ENCODE measurements around the gene ADAMTS9. TPM values are rescaled to one million over a fixed set of nuclear protein-coding genes. Genes with fewer than 3 reads are reported as not detected.
A peak's percentile ranks its signal among the peaks of the same experiment; 100 is the strongest.

The ADAMTS9 gene
- polyA plus RNA-seq, 2 of the 4 experiments (the other 2 are of a cell fraction), result 0.34 to 1.1 TPM

DNA sequence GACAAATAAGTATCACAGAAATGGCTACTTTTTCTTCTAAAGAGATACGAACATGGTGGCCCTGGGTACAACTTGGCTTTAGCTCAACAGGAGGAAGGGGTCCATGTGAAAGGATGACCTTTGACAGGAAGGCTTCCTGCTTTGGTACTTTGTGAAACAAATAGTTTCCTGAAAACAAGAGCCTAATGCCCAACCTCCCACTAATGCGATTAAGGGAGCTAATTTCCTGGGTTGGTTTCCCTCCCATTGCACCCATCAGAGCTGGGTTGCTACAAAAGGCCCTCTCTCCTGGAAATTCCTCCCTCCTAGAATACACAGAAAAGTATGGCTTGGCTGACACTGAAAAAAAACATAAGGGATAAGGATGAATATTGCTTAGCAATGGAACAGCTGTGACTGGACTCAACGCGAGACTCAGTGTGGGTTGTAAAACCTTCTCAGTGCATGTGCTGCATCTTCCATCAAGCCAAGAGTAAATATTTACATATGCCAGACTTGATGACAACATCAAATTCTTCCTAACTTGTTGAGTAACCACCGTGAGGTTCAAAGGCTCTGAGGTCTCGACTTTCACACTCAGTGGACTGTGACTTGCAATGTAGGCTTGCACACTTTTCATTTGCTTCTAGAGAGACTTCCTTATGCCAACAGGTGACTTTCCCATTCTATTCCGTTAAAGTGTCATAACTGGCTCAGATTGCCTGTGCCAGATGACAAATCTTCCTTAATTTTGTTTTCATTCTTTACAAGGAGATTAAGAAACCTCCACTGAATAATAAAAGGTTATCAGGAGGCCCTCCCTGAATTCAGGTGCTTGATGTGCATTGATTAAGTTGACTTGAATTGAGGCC is 60.1 kb downstream of the ADAMTS9 start:
- Histone ChIP-seq H3K27ac (no peak overlapping the region), H3K4me3 (no peak overlapping the region), H3K4me1 (no peaks in the 10 kb centered on the region), H3K4me2 (no peak overlapping the region), H3K9me3 (no peaks in the 10 kb centered on the region)
- POLR2A ChIA-PET, result no interaction called here
- no peak for TF ChIP-seq ZSCAN20 (CRISPR knock-in tag; IDR thresholded peaks at IDR 0.05)
- TF ChIP-seq EHF (CRISPR knock-in tag; IDR thresholded peaks at IDR 0.05), result no peak
- TF ChIP-seq NFE2L2 (conservative IDR thresholded peaks at IDR 0.05; ENCODE audit: low read length), result no peak
- TF ChIP-seq, protein P1, sequence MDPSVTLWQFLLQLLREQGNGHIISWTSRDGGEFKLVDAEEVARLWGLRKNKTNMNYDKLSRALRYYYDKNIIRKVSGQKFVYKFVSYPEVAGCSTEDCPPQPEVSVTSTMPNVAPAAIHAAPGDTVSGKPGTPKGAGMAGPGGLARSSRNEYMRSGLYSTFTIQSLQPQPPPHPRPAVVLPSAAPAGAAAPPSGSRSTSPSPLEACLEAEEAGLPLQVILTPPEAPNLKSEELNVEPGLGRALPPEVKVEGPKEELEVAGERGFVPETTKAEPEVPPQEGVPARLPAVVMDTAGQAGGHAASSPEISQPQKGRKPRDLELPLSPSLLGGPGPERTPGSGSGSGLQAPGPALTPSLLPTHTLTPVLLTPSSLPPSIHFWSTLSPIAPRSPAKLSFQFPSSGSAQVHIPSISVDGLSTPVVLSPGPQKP (IDR thresholded peaks at IDR 0.05; ENCODE audit: low read depth, low read length), result no peak
- no peak for TF ChIP-seq HDAC2 (IDR thresholded peaks at IDR 0.05)
- TF ChIP-seq, protein P2, sequence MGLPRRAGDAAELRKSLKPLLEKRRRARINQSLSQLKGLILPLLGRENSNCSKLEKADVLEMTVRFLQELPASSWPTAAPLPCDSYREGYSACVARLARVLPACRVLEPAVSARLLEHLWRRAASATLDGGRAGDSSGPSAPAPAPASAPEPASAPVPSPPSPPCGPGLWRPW (IDR thresholded peaks at IDR 0.05), result no peak
- 22% methylated on average over 7 of the region's 7 CpGs for WGBS (ENCODE audit: missing lambda C conversion rate)
- ATAC-seq (peak in 1 of 2 experiments; percentile 50; a peak in 1 of 6 replicates), FAIRE-seq (no peak), DNase-seq (ENCODE audit: low read depth in 1 of 2, low spot score in 1 of 2) (peak in 1 of 2 experiments; percentile 26)
- CTCF ChIA-PET, result no interaction called here

DNA sequence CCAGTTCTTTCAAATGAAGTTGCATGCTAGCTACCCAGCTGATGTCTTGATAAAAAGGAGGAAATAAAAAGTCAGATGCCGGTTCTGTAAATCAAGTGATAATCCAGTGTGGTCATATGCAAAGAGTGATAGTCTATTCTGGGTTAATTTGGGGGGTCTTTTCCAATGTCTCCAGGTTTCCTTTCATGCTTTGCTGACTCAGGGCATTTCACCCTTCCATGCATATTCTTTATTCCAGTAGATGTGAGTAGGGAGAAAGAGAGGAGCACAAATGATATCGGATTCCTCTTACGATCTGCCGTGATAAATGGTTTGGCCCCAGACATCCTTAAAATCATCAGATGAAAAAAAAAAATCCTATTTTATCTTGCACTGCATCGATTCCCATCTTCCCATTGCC is 60.8 kb downstream of the ADAMTS9 start:
- CTCF ChIA-PET, result no interaction called here
- H3K27ac ChIP-seq, result no peak overlapping the region
- no peak overlapping the region for H3K4me2 ChIP-seq
- ATAC-seq (no peak), FAIRE-seq (no peak), DNase-seq (ENCODE audit: low read depth in 1 of 2, low spot score in 1 of 2) (no peak)
- no peak overlapping the region for H3K4me3 ChIP-seq
- no peaks in the 10 kb centered on the region for H3K4me1 ChIP-seq
- peak; percentile 33 for TF ChIP-seq MAFK (IDR thresholded peaks at IDR 0.05; ENCODE audit: partially characterized antibody)
- TF ChIP-seq EHMT2 (IDR thresholded peaks at IDR 0.05; ENCODE audit: low read depth), result no peak
- WGBS (ENCODE audit: missing lambda C conversion rate), result 70% methylated on average over 5 of the region's 5 CpGs
- POLR2A ChIA-PET, result no interaction called here
- no peaks in the 10 kb centered on the region for H3K9me3 ChIP-seq

DNA sequence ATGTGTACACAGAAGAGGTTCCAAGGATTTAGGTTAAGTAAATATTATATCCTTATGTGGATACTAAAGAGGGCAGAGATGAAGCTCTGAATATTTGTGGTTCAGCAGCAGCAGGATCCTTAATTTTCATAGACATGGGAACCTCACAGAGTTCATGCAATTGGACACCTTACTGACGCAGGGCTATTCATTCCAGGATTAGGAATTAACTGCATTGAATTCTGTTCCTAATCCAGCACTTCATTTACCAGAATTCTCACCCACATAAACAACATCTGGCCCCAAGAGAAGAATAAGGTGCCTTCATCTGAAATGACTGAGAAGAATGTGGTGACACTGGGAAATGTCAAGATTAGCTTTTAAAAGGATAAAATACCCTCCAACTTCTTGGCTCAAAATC is 62.4 kb downstream of the ADAMTS9 start:
- DNase-seq (ENCODE audit: low read depth in 1 of 2, low spot score in 1 of 2), result no peak
- ATAC-seq, result no peak
- Histone ChIP-seq H3K4me2 (no peak overlapping the region), H3K9me3 (no peaks in the 10 kb centered on the region), H3K4me1 (no peaks in the 10 kb centered on the region), H3K27ac (no peak overlapping the region), H3K4me3 (no peak overlapping the region)
- FAIRE-seq, result no peak
- ChIA-PET CTCF (no interaction called here), POLR2A (no interaction called here)
- WGBS (ENCODE audit: missing lambda C conversion rate), result 17% methylated on average over 1 of the region's 1 CpG
- TF ChIP-seq TFCP2L1 (CRISPR knock-in tag; IDR thresholded peaks at IDR 0.05), result no peak
- TF ChIP-seq NPAS2 (CRISPR knock-in tag; IDR thresholded peaks at IDR 0.05; ENCODE audit: borderline replicate concordance), result no peak

DNA sequence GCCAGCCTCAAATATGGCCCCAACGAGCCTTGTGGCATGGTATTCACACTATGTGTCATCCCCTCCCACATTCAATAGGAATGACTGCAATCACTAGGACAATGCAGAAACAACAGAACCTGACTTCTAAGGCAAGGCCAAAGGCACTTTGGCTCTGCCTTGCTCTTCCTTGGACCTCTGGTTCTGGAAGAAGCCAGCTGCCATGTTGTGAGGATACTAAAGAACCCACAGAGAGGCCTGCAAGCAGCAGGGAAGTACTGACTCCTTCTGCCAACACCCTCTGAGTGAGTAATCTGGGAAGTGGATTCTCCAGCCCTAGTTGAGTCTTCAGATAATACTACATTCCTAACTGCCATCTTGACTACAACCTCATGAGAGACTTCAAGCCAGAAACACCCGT is 64.7 kb downstream of the ADAMTS9 start:
- H3K4me2 ChIP-seq, result no peak overlapping the region
- TF ChIP-seq, protein P3, sequence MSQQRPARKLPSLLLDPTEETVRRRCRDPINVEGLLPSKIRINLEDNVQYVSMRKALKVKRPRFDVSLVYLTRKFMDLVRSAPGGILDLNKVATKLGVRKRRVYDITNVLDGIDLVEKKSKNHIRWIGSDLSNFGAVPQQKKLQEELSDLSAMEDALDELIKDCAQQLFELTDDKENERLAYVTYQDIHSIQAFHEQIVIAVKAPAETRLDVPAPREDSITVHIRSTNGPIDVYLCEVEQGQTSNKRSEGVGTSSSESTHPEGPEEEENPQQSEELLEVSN (IDR thresholded peaks at IDR 0.05; ENCODE audit: borderline replicate concordance, low read depth), result no peak
- TF ChIP-seq, protein P4, sequence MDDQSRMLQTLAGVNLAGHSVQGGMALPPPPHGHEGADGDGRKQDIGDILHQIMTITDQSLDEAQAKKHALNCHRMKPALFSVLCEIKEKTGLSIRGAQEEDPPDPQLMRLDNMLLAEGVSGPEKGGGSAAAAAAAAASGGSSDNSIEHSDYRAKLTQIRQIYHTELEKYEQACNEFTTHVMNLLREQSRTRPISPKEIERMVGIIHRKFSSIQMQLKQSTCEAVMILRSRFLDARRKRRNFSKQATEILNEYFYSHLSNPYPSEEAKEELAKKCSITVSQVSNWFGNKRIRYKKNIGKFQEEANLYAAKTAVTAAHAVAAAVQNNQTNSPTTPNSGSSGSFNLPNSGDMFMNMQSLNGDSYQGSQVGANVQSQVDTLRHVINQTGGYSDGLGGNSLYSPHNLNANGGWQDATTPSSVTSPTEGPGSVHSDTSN (IDR thresholded peaks at IDR 0.05), result no peak
- no peak for TF ChIP-seq JUNB (IDR thresholded peaks at IDR 0.05)
- no peak for TF ChIP-seq NR3C1 (IDR thresholded peaks at IDR 0.05)
- no peak for TF ChIP-seq EHF (CRISPR knock-in tag; IDR thresholded peaks at IDR 0.05)
- TF ChIP-seq CBX2 (IDR thresholded peaks at IDR 0.05; ENCODE audit: borderline replicate concordance, low read depth), result no peak
- TF ChIP-seq, protein P2 (IDR thresholded peaks at IDR 0.05), result no peak
- TF ChIP-seq SREBF2 (IDR thresholded peaks at IDR 0.05), result no peak
- TF ChIP-seq FOSL2 (IDR thresholded peaks at IDR 0.05), result no peak
- TF ChIP-seq FOSL2 (CRISPR knock-in tag; IDR thresholded peaks at IDR 0.05), result no peak
- TF ChIP-seq TP53 (CRISPR knock-in tag; IDR thresholded peaks at IDR 0.05), result no peak
- TF ChIP-seq PHF8 (IDR thresholded peaks at IDR 0.05; ENCODE audit: borderline replicate concordance, low read depth), result no peak
- no peak for TF ChIP-seq RFX5 (IDR thresholded peaks at IDR 0.05)
- TF ChIP-seq POLR2AphosphoS2 (conservative IDR thresholded peaks at IDR 0.05; ENCODE audit: low read length), result no peak
- no peak for TF ChIP-seq GATA3 (IDR thresholded peaks at IDR 0.05; ENCODE audit: borderline replicate concordance)
- no peak for TF ChIP-seq POLR2A (IDR thresholded peaks at IDR 0.05; ENCODE audit: low read length)
- no peak for TF ChIP-seq MYC (IDR thresholded peaks at IDR 0.05; ENCODE audit: borderline replicate concordance, low read length)
- TF ChIP-seq FOSB (CRISPR knock-in tag; IDR thresholded peaks at IDR 0.05), result no peak
- POLR2A ChIA-PET, result no interaction called here
- CTCF ChIA-PET, result no interaction called here
- no peaks in the 10 kb centered on the region for H3K4me1 ChIP-seq
- no peaks in the 10 kb centered on the region for H3K9me3 ChIP-seq
- FAIRE-seq (no peak), ATAC-seq (no peak), DNase-seq (ENCODE audit: low read depth in 1 of 2, low spot score in 1 of 2) (no peak)
- 8% methylated on average over 2 of the region's 2 CpGs for WGBS (ENCODE audit: missing lambda C conversion rate)
- no peak overlapping the region for H3K4me3 ChIP-seq
- H3K27ac ChIP-seq, result no peak overlapping the region
